NCI-H1436 treated with DMSO at 0.1 percent for 48 hours (cell line): ENCODE data around the gene DIP2C.

ENCODE experiments used
- DNase-seq: peaks from one replicate; lab custom pipeline; 2025; lab: John Stamatoyannopoulos, UW

DIP2C gene

GRCh38 chr10:494149-494542 is 195.3 kb downstream of the DIP2C start:
- no peak for DNase-seq

DNA sequence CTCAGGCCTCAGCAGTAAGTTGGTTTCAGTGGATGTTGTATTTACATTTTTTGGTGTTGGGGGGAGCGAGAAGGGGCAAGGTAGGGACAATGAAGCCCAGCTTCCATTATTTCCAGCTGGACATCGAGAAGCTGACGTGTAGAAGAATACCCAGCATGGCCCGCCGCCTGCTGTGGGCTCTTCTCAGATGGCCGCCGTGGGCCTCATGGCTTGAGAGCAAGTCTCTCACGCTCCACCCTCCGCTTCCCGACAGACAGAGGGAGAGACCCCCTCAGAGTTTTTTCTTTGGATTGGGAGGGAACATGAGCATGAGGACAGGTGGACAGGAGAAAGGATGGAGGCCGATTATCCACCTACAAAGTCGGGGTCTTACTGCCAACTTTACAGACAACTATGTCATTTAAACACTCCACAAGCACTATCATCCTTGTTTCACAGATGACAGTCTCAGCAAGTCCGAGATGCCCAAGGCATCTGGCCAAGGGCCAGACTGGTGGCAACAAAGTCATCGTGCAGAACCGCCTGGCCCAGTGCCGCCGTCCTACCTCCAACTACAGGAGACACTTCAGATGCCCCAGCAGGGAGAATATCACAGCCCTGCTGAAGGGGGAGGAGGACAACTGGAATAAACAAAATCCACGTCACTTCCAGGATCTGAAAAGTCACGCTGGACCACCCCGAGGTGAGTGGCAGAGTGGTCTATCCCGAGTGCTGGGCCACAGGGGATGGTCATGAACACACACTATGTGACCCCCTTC is 195.9 kb downstream of the DIP2C start:
- no peak for DNase-seq

GRCh38 chr10:492836-493235 is 196.6 kb downstream of the DIP2C start:
- no peak for DNase-seq

DNA sequence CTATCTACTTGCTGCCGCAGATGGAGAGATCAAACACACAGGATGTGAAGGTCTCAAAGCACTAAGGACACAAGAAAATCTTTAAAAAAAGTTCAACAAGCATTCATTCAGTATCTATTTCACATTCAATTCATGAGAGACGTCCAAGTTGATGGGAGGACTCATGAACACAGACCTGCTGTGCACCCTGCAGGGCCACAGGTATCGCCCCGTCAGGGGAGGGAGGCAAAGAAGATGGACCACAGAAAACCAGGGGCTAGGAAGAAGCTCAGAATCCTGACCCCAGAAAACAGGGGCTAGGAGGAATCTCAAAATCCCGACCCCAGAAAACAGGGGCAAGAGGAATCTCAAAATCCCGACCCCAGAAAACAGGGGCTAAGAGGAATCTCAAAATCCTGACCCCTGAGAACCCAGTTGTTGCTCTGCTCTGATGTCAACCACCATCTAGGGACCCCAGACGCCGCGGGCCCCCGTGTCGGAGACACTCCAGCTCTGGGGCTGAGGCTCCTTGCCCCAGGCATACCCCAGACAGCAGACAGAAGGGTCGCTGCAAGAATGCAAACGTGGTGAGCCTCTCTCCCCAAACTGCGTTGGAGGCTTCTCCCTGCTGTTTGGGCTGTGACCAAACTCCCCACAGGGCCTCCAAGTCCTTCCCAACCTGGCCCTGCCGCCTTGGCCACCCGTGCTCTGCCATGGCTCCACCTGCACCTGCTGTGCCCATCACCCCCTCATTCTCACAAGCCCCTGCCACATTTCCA is 197.6 kb downstream of the DIP2C start:
- DNase-seq, result no peak

DNA sequence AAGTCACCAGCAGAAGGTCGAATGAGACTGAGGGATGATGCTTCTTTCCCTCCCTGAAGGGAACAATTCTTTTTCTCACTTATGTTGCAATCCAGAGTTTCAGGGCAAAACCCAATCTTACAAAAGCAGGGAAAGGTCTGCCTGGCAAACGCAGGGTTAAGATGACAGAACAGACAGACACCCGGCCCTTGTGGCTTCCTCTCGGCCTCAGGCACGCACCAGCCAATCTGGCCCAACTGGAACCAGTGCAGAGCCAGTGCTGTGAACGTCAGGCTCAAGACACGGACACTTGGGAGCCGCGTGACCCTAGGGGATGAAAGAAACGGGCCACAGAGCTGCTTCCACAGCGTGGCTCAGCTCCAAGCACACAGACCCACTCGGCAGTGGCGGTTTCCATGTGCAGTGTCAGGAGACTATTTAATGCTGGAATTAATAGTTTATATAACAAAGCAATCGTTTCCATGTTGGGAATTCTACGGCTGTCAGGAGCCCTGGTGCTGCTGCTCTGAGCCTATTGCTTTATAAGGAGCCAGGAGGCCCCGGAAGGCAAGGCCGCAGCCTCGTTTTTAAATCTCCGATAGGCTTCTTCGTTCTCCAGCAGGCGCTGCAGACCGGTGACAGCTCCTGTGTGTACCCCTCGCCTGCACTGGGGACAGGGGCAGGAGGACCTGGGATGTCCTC is 198.4 kb downstream of the DIP2C start:
- DNase-seq, result no peak

DNA sequence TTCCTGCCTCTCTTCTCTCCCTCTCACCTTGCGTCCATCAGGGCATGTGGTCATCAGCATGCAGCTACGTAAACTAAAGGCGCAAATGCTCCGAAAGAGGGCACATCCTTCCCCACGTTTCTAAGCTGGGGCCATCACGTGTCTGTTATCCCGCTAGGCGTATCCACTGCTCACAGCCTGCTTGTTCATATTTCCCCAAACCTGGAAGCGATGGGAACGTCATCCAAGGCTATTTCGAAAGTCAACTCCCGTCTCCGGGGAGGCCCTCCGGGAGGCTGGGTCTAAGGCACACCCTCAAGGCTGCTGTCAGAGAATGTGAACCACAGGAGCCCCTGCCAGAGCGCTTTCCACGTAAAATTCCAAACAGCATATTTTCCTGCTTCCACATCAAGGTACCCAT is 199.2 kb downstream of the DIP2C start:
- DNase-seq, result no peak

- DNase-seq, result no peak
Observed at GRCh38 chr10:489330-489729, 200.1 kb downstream of the DIP2C start.

DNA sequence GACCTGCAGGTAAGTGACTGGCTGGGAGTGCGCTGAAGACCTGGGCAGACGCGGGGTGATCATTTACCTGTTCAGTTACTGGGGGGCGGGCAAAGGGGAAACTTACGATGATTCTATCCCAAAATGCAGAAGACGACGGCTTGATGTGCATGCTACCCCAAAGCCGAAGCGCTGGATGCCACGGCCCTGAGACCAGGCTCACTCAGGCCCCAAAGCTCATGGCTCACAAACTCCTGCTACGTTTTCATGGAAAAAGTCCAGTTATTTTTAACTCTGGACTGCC is 200.6 kb downstream of the DIP2C start:
- no peak for DNase-seq

DNA sequence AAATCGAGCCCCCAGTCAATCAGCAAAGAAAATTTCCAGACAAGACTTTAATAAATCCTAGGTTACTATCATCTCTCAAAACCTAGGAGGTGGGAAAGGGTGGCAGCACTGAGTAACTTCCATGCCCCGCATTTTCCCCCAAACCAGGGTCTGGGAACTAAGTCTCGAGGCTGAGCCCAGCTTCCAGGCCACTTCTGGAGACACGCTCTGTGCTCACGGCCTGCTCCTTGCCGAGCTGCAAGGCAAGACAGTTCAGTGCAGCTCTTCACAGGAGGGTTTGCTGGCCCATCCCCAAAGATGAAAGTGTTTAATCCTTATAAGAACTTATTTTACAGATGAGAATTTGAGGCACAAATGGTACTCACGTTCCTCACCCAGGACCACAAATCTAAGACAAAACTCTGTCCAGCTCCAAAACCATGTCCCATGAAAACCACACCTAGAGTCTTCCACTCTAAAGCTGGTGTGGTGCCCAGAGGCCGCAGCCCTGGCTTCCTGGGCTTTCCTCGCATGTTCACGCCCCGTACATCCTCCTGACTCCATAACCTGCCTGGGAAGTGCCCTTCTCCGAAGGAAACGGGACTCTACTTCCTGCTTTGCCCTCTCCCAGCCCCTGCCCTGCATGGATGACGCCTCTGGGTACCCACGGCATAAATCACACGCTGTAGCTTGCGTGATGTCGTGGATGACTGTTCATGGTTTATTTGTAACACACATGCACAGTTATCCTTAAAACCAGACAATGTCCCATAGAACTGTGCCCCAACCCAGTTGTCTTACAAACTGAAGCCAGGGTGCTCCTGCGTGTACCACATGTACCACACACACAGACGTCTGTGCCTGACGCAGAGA is 201.2 kb downstream of the DIP2C start:
- no peak for DNase-seq

- DNase-seq, result no peak
Observed at GRCh38 chr10:486666-487322, 202.7 kb downstream of the DIP2C start.

GRCh38 chr10:486206-486605 is 203.3 kb downstream of the DIP2C start:
- DNase-seq, result no peak

DNA sequence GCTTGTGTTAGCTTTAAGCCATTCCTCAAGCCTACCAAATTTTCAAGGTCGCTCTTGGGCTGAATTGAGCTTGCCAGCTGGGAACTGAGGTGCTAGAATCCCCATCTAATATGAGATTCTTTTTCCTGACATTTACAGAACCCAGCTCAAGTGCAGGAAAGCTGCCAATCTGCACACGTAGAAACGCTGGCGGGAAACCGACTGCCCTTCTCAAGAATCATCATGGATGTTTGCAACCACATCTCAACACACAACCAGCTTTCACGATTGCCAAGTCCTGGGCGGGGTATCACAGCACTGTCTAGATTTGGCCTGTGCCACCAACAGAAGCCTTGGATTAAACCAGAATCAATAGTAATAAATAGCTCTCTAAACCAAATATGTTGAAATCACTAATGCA is 203.7 kb downstream of the DIP2C start:
- DNase-seq, result no peak

DNA sequence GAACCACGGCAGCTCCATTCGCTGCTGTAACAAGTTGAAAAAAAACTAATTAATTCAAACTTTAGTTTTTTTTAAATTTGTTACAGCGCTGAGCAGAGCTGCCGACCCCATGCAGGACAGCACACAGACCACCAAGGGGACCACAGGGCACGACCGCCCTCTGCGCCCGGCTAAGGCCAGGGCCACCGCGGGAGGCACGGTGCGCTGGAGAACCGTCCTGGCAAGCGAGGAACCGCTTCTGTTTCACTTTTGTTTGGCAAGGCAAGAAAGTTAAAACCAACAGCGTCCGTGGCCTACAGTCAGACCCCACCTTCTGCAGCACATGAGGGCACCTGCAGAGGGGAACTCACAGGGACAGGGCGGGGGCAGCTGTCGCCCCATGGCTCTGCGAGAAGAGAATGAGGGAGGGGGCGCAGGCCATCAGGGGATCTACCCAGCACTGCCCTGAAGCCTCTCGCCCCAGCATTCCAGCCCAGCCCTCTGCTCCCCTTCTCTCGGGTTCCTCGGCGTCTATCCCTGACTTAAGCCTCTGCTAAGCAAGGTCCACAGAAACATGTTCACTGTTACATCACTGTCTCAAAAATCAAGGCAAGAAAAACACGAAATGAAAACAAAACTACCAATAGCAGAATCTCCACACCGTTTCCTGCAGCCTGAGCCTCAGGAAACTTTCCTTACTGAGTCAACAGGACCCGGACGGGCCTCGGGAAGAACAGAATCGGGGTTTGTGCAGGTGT is 204.4 kb downstream of the DIP2C start:
- DNase-seq, result no peak

- DNase-seq, result no peak
Observed at GRCh38 chr10:484441-484924, 205.0 kb downstream of the DIP2C start.

DNA sequence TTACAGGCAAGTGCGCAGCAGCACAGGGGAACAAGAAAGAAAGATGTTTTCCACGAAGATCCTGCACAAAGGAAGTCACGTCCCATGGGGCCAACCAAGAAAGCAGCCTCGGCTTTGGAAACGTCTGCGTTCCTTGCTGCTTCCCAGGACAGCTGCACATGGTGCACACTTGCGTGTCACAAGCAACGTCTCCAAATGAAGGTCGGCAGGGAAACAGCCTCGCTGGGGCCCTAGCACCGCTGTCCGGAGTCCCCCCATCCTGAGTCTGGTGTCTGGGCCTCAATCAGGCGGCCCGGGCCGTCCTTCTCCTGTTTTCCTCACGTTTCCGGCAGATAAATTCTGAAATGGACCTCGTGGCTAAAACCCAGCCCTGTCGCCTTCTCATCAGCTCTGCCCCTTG is 206.2 kb downstream of the DIP2C start:
- no peak for DNase-seq

- DNase-seq, result no peak
Observed at GRCh38 chr10:482848-483247, 206.6 kb downstream of the DIP2C start.

- no peak for DNase-seq
Observed at GRCh38 chr10:482051-482501, 207.4 kb downstream of the DIP2C start.

DNA sequence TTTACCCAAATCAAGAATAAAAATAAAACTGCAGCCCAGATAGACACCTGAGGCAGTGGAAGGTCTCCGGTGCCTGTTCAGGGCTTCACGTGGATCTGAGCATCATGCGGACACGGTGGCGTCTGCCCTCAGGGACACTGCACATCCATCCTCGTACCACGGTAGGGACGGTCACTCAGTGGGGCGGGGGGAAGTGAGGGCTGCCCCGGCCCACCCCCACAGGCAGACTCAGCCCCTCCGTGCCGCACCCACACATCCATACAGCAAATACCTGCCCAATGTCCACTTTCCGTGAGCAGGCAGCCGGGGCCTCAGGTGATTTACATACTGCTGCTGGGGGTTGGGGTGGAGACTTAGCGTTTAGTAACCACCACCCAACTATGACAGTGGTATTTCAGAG is 207.8 kb downstream of the DIP2C start:
- DNase-seq, result no peak

DNA sequence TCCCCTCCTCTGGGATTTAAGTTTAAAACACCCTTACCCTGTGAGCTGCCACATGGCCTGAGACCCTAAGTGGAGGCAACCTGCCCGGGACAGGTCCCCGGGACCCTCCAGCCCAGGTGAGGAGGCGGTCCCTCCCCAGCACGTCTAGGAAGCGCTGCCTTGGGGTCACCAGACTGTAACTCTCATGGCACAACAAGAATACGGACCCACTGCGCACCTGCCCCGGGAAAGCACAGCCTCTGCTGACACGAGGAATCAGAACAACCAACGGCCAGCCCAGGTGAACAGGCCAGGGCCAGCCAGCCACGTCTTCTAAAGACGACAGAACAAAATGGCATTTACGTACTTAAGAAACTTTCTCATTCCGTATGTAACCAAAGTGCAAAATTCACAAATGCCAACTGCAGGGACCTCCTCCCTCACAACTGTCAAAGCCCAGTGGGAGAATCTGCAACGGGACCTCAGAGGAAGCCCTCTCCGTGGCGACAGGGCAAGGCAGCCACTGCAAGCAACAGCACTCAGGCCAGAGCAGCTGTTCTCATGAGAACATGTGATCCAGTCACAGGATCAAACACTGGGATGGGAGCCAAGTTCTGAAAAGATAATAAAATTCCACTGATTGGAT is 208.4 kb downstream of the DIP2C start:
- DNase-seq, result peak; percentile 5

- DNase-seq, result no peak
Observed at GRCh38 chr10:480498-480927, 209.0 kb downstream of the DIP2C start.
